ENCODE data around the gene USO1. TPM values are rescaled to one million over a fixed set of nuclear protein-coding genes. Genes with fewer than 3 reads are reported as not detected.
"Not testable (repeated sequence)": the region's sequence is repeated elsewhere in the genome, so short reads cannot be mapped to it uniquely, and the experiment has no call there.

The USO1 gene
- total RNA-seq, 1 experiment from 2014 or later = 28.1 TPM

DNA sequence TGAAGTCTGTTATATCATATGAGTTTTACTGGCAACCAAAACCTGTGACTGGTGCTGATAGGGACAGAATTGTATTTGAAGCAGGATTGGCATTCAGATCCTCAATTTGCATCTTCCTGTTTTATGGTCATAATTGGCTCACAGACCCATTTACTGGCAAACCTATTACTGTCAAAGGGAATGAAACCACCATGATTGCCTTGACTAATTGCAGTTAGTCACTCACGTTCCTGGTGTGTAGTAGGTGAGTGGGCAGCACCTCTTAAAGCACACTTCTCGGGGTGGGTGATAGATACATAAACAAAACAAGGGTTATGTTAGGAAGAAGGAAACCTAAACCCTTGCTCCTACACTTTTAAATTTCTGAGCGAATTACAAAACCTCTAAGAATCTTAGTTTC is 96.8 kb downstream of the USO1 start:
- no peak for DNase-seq (ENCODE audit: low read depth)
- in situ Hi-C loops (cut with HindIII; ENCODE audit: low pct_unique_long_range_greater_than_20kb, low sequenced_read_pairs) = no loop called here

DNA sequence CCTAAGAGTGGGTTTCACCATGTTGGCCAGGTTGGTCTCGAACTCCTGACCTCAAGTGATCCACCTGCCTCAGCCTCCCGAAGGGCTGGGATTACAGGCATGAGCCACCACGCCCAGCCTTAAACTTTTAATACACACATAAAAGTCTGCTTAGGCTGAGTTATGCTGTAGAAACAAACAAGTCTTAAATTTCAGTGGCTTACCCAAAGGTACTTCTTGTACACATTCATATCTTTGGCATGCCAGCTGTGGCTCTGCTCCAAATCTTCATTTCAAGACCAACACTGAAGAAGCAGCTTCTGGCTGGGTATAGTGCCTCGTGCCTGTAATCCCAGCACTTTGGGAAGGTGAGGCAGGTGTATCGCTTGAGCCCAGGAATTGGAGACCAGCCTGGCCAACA is 97.6 kb downstream of the USO1 start:
- no peak for DNase-seq (ENCODE audit: low read depth)

GRCh38 chr4:75822416-75822815 is 98.0 kb downstream of the USO1 start:
- in situ Hi-C loops (cut with HindIII; ENCODE audit: low pct_unique_long_range_greater_than_20kb, low sequenced_read_pairs) = no loop called here
- DNase-seq (ENCODE audit: low read depth) = no peak

More for the DNA sequence above, 97.6 kb downstream of the USO1 start:
- in situ Hi-C loops (cut with HindIII; ENCODE audit: low pct_unique_long_range_greater_than_20kb, low sequenced_read_pairs) = no loop called here

- in situ Hi-C loops (cut with HindIII; ENCODE audit: low pct_unique_long_range_greater_than_20kb, low sequenced_read_pairs) = no loop called here
- DNase-seq (ENCODE audit: low read depth) = no peak
These were observed 99.4 kb downstream of the USO1 start for GRCh38 chr4:75823812-75824211.

DNA sequence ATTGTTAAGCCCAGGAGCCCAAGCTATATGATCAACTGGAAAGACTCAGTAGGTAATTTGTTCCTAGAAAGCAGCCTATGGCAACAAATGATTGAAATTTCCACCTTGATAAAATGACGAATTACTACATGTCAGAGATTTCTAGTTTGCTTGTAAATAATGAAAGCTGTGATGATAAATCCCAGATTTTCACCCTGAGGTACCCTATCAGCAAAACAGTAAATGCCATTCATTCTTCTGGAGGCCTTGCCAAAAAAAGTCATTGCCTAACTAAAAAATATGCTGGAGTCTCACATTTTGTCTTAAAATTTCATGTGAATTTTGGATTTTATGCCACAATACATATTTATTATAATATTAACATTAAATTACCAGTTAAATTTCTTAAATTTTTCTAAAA is 106.5 kb downstream of the USO1 start:
- in situ Hi-C loops (cut with HindIII; ENCODE audit: low pct_unique_long_range_greater_than_20kb, low sequenced_read_pairs) = no loop called here
- DNase-seq (ENCODE audit: low read depth) = no peak

GRCh38 chr4:75831856-75832405 is 107.6 kb downstream of the USO1 start:
- DNase-seq (ENCODE audit: low read depth) = no peak
- in situ Hi-C loops (cut with HindIII; ENCODE audit: low pct_unique_long_range_greater_than_20kb, low sequenced_read_pairs) = no loop called here

- in situ Hi-C loops (cut with HindIII; ENCODE audit: low pct_unique_long_range_greater_than_20kb, low sequenced_read_pairs) = no loop called here
- DNase-seq (ENCODE audit: low read depth) = no peak
These were observed 109.9 kb downstream of the USO1 start for GRCh38 chr4:75834095-75834771.

- in situ Hi-C loops (cut with HindIII; ENCODE audit: low pct_unique_long_range_greater_than_20kb, low sequenced_read_pairs) = no loop called here
- no peak for DNase-seq (ENCODE audit: low read depth)
These were observed 110.4 kb downstream of the USO1 start for GRCh38 chr4:75834772-75835154.

GRCh38 chr4:75841641-75842520 is 117.5 kb downstream of the USO1 start:
- in situ Hi-C loops (cut with HindIII; ENCODE audit: low pct_unique_long_range_greater_than_20kb, low sequenced_read_pairs) = no loop called here
- peak; percentile 59 for DNase-seq (ENCODE audit: low read depth)

DNA sequence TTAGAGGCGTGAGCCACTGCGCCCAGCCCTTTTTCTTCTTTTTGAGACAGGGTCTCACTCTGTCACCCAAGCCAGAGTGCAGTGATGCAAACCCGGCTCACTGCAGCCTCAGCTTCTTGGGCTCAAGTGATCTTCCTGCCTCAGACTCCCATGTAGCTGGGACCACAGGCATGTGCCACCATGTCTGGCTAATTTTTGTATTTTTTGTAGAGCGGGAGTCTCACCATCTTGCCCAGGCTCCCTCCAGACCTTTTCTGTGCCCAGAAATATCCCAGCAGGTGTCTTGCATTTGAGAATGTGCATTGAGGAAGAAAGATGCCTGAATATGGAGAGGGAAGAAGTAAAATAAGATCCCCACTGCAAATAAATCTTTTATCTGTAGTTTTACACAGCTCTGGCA is 119.2 kb downstream of the USO1 start:
- in situ Hi-C loops (cut with HindIII; ENCODE audit: low pct_unique_long_range_greater_than_20kb, low sequenced_read_pairs) = no loop called here
- no peak for DNase-seq (ENCODE audit: low read depth)

DNA sequence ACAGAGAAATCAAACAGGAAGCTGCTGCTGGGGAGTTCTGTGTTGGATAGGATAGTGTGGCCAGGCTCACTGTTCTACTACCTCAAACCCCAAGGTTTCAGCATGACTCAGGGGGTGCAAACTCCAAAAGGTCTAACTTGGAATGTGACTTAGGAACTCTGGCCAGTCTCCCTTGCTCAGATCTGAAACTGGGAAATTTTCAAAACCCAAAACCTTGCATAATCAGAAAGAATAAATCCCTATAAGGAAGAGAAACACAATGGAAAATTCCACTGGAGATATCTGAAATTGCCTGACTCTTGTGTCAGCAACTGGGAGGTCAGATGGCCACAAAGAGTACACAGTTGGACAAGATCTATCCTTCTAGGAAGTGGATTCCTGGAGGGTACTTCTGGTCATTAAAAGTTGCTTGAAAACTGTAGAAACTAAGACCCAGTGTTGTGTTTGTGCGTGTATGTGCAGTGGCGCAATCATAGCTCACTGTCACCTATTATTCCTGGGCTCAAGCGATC is 119.8 kb downstream of the USO1 start:
- peak; percentile 77 for DNase-seq (ENCODE audit: low read depth)
- in situ Hi-C loops (cut with HindIII; ENCODE audit: low pct_unique_long_range_greater_than_20kb, low sequenced_read_pairs) = no loop called here

DNA sequence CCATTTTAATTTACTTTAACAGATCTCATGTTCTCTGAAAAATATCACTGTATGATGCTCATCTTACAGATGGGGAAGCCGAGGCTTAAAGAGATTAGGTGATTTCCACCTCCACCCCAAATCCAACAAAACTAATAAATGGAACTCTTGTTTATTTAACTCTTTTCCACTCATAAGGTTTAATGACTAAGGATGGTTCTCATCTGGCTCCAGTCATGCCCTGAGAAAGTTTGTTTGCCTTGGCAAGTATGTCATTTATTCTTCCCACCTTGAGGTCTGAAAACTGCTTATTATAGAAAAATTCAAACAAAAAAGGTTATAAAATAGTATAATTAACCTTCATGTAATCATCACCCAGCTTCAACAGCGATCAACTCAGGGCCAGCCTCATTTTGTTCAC is 121.6 kb downstream of the USO1 start:
- DNase-seq (ENCODE audit: low read depth) = peak; percentile 87
- in situ Hi-C loops (cut with HindIII; ENCODE audit: low pct_unique_long_range_greater_than_20kb, low sequenced_read_pairs) = no loop called here

DNA sequence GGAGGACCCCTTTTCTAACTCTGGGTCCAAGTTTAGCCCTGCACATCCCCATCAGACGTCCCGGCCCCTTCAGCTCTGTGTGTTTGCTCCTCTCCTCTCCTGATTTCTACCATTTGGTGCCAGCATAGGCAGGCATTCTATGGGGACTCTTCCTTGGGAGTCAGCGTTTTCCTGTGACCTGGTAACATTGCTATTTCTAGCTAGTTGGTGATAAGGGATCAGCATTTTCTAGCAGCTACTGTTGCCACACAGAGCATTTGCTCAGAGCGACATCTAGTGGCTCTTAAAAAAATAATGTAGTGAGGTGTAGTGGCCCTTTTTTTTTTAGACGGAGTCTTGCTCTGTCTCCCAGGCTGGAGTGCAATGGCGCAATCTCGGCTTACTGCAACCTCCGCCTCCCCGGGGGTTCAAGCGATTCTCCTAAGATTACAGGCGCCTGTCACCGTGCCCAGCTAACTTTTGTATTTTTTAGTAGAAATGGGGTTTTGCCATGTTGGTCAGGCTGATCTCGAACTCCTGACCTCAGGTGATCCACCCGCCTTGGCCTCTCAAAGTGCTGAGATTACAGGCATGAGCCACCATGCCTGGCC is 123.9 kb downstream of the USO1 start:
- DNase-seq (ENCODE audit: low read depth) = peak; percentile 77
- in situ Hi-C loops (cut with HindIII; ENCODE audit: low pct_unique_long_range_greater_than_20kb, low sequenced_read_pairs) = not testable (repeated sequence)

GRCh38 chr4:75848891-75849290 is 124.5 kb downstream of the USO1 start:
- DNase-seq (ENCODE audit: low read depth) = no peak
- in situ Hi-C loops (cut with HindIII; ENCODE audit: low pct_unique_long_range_greater_than_20kb, low sequenced_read_pairs) = no loop called here

- in situ Hi-C loops (cut with HindIII; ENCODE audit: low pct_unique_long_range_greater_than_20kb, low sequenced_read_pairs) = no loop called here
- no peak for DNase-seq (ENCODE audit: low read depth)
These were observed 125.1 kb downstream of the USO1 start for GRCh38 chr4:75849461-75849860.

DNA sequence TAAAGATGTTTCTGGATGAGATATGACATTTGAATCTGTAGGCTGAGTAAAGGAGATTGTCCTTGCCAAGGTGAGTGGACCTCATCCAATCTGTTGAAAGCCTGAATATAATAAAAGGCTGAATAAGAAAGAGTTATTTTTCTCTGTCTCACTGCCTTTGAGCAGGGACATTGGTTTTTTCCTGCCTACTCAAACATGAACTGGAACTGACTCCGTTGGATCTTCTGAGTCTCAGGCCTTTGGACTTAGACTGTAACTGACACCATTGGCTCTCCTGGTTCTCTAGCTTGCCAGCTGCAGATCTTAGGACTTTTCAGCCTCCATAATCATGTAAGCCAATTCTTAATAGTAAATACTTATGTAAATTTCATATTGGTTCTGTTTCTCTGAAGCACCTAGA is 134.3 kb downstream of the USO1 start:
- in situ Hi-C loops (cut with HindIII; ENCODE audit: low pct_unique_long_range_greater_than_20kb, low sequenced_read_pairs) = no loop called here
- DNase-seq (ENCODE audit: low read depth) = no peak

- in situ Hi-C loops (cut with HindIII; ENCODE audit: low pct_unique_long_range_greater_than_20kb, low sequenced_read_pairs) = no loop called here
- no peak for DNase-seq (ENCODE audit: low read depth)
These were observed 136.2 kb downstream of the USO1 start for GRCh38 chr4:75860606-75861005.
